ENCODE results near the gene BHLHE23.

- TF ChIP-seq POLR2A (IDR thresholded peaks at IDR 0.05; ENCODE audit: low read depth) (no peak), CTCF (IDR thresholded peaks at IDR 0.05) (no peak)
Observed at GRCh38 chr20:63031251-63032014, 24.7 kb upstream of the BHLHE23 start.
